Femur (tissue), 1 donor: ENCODE measurements around the gene OSBPL10.

Source experiments
- DNase-seq: peaks from one replicate; pipeline ENCODE4 v3.0.0-alpha.2; 2017

Gene OSBPL10

GRCh38 chr3:31839144-31839917 is 141.7 kb downstream of the OSBPL10 start:
- no peak for DNase-seq

DNA sequence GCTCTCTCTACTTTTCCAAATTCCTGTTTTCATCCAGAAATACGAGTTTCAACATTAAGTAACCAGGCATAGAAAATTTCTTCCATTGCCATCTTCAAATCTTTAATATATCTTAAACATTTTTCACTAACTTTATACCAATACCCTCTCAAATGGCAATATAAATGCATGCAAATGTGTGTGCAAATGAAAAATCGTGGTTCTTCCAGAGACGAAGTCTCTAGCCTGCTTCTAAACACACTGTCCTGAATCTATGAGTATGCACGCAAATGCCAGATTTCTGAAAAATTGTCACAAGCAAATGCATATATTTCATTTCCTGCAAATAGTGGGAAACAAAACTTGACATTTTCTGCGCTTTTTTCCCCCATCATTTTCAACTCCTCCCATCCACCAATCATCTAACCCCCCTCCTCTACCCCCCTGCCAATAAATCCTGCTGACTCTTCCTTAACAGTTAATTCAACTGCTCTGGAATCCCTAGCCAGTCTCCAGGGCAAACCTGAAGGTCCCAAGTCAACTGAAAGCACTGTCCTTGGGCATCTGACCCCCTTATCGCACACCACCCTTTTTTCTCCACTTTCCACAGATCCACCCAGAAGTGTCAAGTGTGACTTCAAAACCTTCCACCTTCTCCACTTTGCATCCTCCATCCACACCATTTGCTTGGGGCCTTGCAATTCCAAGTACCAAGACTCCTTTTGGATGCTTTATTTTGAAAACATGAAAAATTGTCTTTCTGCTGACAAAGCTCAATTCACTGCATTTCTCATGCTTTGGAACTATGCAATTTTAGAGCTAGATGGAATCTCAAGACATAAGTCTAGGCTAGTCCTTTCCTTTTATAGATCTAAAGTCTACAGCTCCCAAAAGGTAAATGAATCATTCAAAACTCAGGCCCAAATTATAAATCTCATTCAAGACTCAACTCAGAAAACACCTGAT is 144.7 kb downstream of the OSBPL10 start:
- DNase-seq, result no peak

- no peak for DNase-seq
Measured at GRCh38 chr3:31833391-31834190, 147.5 kb downstream of the OSBPL10 start.

GRCh38 chr3:31832551-31832950 is 148.5 kb downstream of the OSBPL10 start:
- DNase-seq, result no peak

- no peak for DNase-seq
Measured at GRCh38 chr3:31831591-31831990, 149.5 kb downstream of the OSBPL10 start.

DNA sequence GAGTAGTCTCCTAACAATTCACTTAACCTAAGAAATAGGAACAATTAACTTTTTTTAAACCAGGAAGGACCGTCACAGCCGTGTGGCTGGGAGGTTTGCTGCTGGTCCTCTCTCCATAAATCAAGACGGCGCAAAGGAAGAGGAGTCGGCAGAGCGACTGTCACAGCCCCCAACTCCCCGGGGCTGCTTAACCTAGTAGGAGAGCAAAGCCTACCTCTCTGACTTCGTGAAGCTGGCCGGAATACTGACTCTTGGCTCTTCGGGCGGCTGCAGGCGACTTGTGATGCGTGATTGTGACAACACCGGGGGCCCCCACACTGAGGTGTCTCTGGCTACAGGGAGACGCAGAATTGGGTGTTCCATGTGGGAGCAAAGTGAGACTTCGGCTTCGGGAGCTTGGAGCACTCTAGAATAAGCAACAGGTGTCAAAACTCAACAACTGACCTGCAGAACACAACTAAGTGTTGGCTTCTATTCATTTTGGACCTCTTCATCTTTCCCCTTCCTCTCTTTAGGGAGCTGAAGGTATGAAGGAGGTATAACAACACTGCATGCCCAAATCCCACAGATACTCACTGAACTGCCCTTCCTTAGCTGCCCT is 151.1 kb downstream of the OSBPL10 start:
- no peak for DNase-seq

GRCh38 chr3:31829010-31829409 is 152.1 kb downstream of the OSBPL10 start:
- no peak for DNase-seq

- no peak for DNase-seq
Measured at GRCh38 chr3:31828007-31828406, 153.1 kb downstream of the OSBPL10 start.

DNA sequence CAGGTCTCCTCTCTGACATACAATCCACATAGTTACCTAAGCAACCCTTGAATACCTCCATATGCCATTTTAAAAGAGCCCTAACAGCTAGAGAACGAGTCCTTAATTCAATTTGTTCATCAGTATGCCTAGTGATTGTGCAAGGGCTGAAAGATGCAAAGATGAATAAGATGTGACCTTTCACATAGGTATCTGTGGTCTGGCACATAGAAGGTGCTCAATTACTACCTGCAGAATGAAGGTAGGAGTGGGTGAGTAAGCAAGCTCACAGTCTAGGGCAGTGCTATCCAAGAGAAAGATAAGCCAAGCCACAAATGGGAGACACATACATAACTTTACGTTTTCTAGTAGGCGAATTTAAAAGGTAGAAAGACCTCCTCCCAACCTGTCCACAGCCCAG is 157.9 kb downstream of the OSBPL10 start:
- DNase-seq, result no peak

DNA sequence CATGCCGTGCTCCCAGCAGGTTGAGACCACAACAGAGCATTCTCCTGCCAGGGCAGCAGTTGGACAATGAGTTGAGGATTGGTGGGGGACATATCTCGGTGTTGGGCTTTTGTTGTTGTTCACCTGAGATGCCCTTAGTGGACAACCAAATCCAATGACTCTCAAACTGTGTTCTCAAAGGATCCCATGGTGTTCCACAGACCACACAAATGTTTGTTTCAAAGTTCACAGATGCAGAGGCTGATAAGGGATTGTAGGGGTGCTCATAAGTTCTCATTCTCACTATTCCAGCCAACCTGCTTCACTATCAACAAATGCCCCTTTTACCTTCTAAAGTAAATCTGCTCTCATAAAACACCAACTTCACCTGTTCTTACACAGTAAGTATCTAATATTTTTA is 159.9 kb downstream of the OSBPL10 start:
- DNase-seq, result no peak

GRCh38 chr3:31819441-31819840 is 161.6 kb downstream of the OSBPL10 start:
- DNase-seq, result no peak

GRCh38 chr3:31817411-31817966 is 163.6 kb downstream of the OSBPL10 start:
- DNase-seq, result no peak

DNA sequence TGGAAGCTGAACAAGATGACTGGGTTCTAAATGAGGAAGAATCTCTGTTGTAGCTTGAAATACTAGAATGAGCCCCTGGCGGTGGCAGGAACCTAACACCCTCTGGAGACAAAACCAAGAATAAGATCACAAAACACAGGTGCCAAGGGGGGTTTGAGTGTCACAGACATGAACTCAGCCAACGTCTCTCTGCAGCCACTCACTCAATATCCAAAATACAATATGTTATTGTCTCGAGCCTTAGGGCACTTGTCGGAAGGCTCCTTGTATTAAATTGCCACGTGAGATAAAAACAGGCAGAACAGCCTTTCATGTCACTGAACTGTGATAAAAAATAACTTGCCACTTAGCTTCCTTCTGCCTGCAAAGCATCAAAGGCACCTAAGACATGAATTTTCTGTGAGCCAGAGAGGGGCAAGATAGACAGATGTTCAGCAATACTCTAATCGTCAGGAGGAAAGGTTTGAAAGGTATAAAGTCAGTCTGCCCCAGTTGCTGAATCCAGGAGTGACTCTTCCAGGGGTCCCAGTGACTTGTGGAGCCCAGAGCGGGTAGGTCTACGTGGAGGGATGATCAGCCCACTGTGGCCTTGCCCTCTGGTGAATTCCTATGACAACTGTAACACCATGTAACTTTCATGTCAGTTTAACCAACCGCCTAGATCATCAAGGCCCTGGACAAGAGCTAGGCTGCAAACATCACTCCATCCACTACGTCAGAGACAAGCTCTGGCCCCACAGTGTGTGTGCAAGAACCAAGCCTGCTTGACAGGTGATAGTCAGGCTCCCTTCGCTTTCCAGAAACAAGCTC is 165.2 kb downstream of the OSBPL10 start:
- DNase-seq, result no peak

- DNase-seq, result no peak
Measured at GRCh38 chr3:31815006-31815405, 166.1 kb downstream of the OSBPL10 start.

DNA sequence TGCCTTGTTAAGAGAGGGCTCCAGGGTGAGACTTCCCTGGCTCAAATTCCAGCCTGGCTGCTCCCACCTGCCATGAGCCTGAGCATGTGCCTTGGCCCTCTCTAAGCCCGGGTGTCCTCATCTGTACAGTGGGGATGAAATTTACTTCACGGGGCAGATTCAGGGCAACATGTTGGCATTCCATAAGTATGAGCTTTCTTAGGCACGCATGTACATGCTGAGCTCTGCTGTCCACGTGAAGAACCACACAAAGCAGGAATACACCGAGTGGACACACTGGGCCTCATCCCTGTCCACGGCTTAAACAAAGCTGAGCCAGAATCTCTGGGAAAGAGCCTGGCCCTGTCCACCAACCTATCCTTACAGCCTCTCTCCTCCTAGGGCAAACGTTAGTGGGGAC is 167.4 kb downstream of the OSBPL10 start:
- DNase-seq, result no peak

GRCh38 chr3:31813197-31813596 is 167.9 kb downstream of the OSBPL10 start:
- no peak for DNase-seq

- DNase-seq, result no peak
Measured at GRCh38 chr3:31810991-31811433, 170.1 kb downstream of the OSBPL10 start.

DNA sequence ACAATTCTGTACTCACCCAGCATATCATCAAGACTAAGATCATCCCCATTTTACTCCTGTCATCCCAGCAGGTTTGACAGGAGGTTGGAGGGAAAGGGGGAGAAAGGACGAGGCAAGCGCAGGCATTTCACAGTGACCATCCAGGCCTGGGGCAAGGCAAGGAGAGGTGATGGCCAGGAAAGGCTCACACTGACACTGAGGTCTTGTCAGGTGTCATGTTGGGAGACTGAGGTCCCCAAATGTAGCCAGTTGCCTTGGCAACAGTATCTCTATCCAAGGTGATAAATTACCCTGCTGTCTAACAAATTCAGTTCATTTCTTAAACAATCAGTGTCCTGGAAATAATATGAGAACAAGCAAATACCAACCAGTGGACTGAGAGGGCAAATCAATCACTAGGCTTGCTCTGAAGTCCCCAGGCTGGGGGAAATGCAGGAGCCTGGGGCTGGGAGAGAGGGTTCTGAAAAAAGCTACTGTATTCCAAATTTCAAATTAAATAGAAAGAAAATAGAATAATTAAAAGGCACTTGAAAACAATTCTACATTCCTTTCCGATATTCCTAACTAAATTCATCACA is 172.8 kb downstream of the OSBPL10 start:
- DNase-seq, result no peak

DNA sequence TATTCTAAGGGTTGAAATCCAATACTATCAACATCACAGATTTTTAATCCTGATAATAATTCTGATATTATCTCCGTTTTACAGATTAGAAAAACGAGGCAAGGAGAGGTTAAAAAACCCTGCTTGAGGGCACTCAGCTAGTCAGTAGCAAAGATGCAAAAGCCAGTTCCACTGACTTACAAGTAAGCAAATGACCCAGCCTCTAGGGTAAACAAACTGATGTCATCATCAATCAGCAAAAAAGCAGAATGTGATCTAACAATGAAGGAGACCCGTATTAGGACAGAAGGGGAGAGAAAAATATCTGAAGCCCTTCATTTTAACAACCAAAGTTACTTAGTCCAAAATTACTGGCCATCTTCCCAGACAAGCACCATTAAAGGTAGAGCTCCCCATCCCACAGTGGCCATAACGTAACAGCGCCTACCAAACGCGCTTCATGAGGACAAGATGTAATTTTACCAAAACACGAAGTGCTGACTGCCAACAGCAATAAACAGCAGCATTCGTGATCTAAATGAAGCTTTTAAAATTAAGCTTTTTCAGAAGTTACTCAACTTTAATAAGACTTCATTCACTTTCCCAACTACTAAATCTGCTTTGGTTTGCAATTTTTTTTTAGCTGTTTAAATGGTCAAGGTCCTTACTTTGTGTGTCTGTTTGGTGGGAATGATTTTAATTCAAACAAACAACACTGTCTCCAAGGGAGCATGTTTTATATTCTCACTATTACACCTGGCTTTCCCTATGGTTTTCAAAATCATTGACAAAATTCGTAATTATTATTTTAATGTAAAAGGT is 176.6 kb downstream of the OSBPL10 start:
- no peak for DNase-seq
